ENCODE data around the gene ATCAY. TPM values are rescaled to one million over a fixed set of nuclear protein-coding genes. Genes with fewer than 3 reads are reported as not detected.

The ATCAY gene
- total and polyA plus RNA-seq, 2 of the 4 experiments (the other 2 are of a cell fraction) = 0.31 to 0.36 TPM

- no peak overlapping the region for H3K23ac ChIP-seq (ENCODE audit: low read depth, low read length)
- ATAC-seq (ENCODE audit: low read depth) = no peak
- H3K9ac ChIP-seq (ENCODE audit: low read depth, low read length) = no peak overlapping the region
- ChIA-PET CTCF (interaction anchor here (0.6 kb wide), 1 partner anchor 101 kb away, joined by 3 read pairs; the partner anchor contains the start of gene MRPL54), POLR2A (ENCODE audit: unreplicated experiment) (no interaction called here)
- no peaks in the 10 kb centered on the region for H3K79me1 ChIP-seq (ENCODE audit: low read depth in 1 of 2, low read length in 2 of 2)
- no peak overlapping the region for H2BK20ac ChIP-seq (ENCODE audit: low read depth, low read length)
- no peak overlapping the region for H3K27ac ChIP-seq (ENCODE audit: insufficient read depth, low read length)
- dilution Hi-C loops (cut with HindIII; ENCODE audit: low sequenced_read_pairs, unreplicated experiment) = no loop called here
- no peak overlapping the region for H2AK9ac ChIP-seq (replicated peaks; ENCODE audit: low read depth, low read length, poor library complexity)
- no peak overlapping the region for H4K91ac ChIP-seq (ENCODE audit: insufficient read depth, low read depth, low read length)
- no peak overlapping the region for H3K18ac ChIP-seq (ENCODE audit: low read depth, low read length)
- no peaks in the 10 kb centered on the region for H3K36me3 ChIP-seq (ENCODE audit: control insufficient read depth, insufficient read depth, low read length)
- no peak overlapping the region for H4K5ac ChIP-seq (ENCODE audit: low read depth, low read length)
- intact Hi-C loops (cut with micrococcal nuclease) = no loop called here
- no peak overlapping the region for H2BK15ac ChIP-seq (ENCODE audit: low read depth, low read length)
- H2BK5ac ChIP-seq (ENCODE audit: low read depth, low read length, poor library complexity, severe bottlenecking) = no peak overlapping the region
- no peaks in the 10 kb centered on the region for H4K20me1 ChIP-seq (ENCODE audit: insufficient read depth, low read length)
- H3K56ac ChIP-seq (ENCODE audit: extremely low read depth, insufficient read depth, low read length) = no peak overlapping the region
- no peaks in the 10 kb centered on the region for H3K9me3 ChIP-seq (ENCODE audit: control insufficient read depth, insufficient read depth, low read length)
- BruUV-seq (replicated peaks) = no TSS peak
- TF ChIP-seq USF2 (IDR thresholded peaks at IDR 0.05; ENCODE audit: low read depth, low read length) (no peak), RFX5 (IDR thresholded peaks at IDR 0.05; ENCODE audit: low read depth, low read length) (no peak), CTCF (conservative IDR thresholded peaks at IDR 0.05; ENCODE audit: low read depth, low read length) (no peak), MXI1 (IDR thresholded peaks at IDR 0.05; ENCODE audit: borderline replicate concordance, low read depth, low read length) (no peak), ELK1 (IDR thresholded peaks at IDR 0.05; ENCODE audit: borderline replicate concordance, low read depth, low read length) (no peak), CHD1 (IDR thresholded peaks at IDR 0.05; ENCODE audit: low read depth, low read length) (no peak)
- no peak overlapping the region for H3K4ac ChIP-seq (ENCODE audit: low read depth, low read length)
- no peaks in the 10 kb centered on the region for H3K9me1 ChIP-seq (ENCODE audit: insufficient read depth, low read length)
- H3K27me3 ChIP-seq (ENCODE audit: control insufficient read depth, insufficient read depth, low read length) = peaks cover 56% of the 10 kb centered on the region
- H2AFZ ChIP-seq (replicated peaks; ENCODE audit: low read length, poor library complexity) = no peak overlapping the region
- no peak overlapping the region for H4K8ac ChIP-seq (ENCODE audit: low read depth in 2 of 2, low read length in 2 of 2)
- 87% methylated on average over 6 of the region's 12 CpGs; no CpG with 5 or more reads in 1 of the 2 experiments for WGBS, 2 experiments (ENCODE audit: extremely low coverage in 2 of 2, insufficient read length in 1 of 2)
- no peak overlapping the region for H3K14ac ChIP-seq (replicated peaks; ENCODE audit: low read depth, low read length)
- in situ Hi-C loops (cut with MboI; ENCODE audit: low sequenced_read_pairs) = no loop called here
- H2BK120ac ChIP-seq (ENCODE audit: low read depth, low read length) = no peak overlapping the region
- no peak overlapping the region for H3K4me3 ChIP-seq (ENCODE audit: insufficient read depth, low read depth, low read length)
- no peak overlapping the region for H3K4me2 ChIP-seq (ENCODE audit: low read depth, low read length)
- H2AK5ac ChIP-seq (ENCODE audit: low read depth, low read length) = no peak overlapping the region
- no peaks in the 10 kb centered on the region for H3K4me1 ChIP-seq (ENCODE audit: control insufficient read depth, insufficient read depth, low read length)
- DNase-seq = no peak
These were observed 16.8 kb upstream of the ATCAY start for GRCh38 chr19:3863648-3864047.
